ENCODE data around the gene LDHAL6A.

DNA sequence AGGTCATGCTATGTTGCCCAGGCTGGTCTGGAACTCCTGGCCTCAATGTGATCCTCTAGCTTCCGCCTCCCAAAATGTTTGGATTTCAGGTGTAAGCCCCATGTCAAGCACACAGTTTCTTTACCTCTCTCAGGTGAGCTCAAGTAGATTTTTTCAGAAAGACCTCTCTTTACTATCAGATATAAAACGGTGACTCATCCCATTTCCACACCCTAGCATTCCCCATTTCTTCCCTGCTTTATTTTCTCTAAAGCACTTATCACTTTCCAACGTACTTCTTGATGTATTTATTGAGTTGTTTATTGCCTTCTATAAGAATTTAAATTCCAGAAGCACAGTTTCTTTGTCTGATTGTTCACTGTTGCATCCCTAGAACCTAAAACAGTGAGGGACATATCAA lies 67.4 kb downstream of the LDHAL6A start:
- TF ChIP-seq POLR2AphosphoS5 (IDR thresholded peaks at IDR 0.05) (no peak), POLR2A (IDR thresholded peaks at IDR 0.05; ENCODE audit: low read depth) (no peak)
- TF ChIP-seq, protein P1, sequence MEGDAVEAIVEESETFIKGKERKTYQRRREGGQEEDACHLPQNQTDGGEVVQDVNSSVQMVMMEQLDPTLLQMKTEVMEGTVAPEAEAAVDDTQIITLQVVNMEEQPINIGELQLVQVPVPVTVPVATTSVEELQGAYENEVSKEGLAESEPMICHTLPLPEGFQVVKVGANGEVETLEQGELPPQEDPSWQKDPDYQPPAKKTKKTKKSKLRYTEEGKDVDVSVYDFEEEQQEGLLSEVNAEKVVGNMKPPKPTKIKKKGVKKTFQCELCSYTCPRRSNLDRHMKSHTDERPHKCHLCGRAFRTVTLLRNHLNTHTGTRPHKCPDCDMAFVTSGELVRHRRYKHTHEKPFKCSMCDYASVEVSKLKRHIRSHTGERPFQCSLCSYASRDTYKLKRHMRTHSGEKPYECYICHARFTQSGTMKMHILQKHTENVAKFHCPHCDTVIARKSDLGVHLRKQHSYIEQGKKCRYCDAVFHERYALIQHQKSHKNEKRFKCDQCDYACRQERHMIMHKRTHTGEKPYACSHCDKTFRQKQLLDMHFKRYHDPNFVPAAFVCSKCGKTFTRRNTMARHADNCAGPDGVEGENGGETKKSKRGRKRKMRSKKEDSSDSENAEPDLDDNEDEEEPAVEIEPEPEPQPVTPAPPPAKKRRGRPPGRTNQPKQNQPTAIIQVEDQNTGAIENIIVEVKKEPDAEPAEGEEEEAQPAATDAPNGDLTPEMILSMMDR (IDR thresholded peaks at IDR 0.05), result no peak

Data from esophagus muscularis mucosa (tissue), 3 donors.